AG04450 (cell line): ENCODE data around the gene HIF1A. TPM values are rescaled to one million over a fixed set of nuclear protein-coding genes. Genes with fewer than 3 reads are reported as not detected.

Experiments
- CTCF ChIA-PET: fragments of 300-600, 350-600 bp; formaldehyde crosslinking; extraction: SDS; loops from one replicate; lab custom pipeline; 2022; ENCODE audit warnings: antibody characterized with exemption, inconsistent platforms; lab: Charles Lee
- POLR2A ChIA-PET: fragments of 350-600 bp; formaldehyde crosslinking; extraction: SDS; loops from one replicate; lab custom pipeline; 2021; ENCODE audit warnings: antibody characterized with exemption, inconsistent platforms; lab: Yijun Ruan, JAX
- DNase-seq: peaks from one replicate; pipeline ENCODE4 v3.0.0-alpha.2; 2011; ENCODE audit warnings: low read depth, low spot score
- H3K27ac ChIP-seq: one replicate; pipeline ENCODE4 v1.5.1; 2012; ENCODE audit warnings: low read depth, low read length, control low read depth
- H3K27me3 ChIP-seq: one replicate; pipeline ENCODE4 v1.6.0; 2012; ENCODE audit warnings: low read length; ENCODE audit not compliant: control insufficient read depth, insufficient read depth
- H3K4me3 ChIP-seq: 2 replicates; pipeline ENCODE4 v1.5.1; 2011; ENCODE audit warnings: mild to moderate bottlenecking, low read depth, low read length, control low read depth
- H3K9me3 ChIP-seq: 2 replicates; pipeline ENCODE4 v1.5.1; 2012; ENCODE audit warnings: low read length; ENCODE audit not compliant: control insufficient read depth, insufficient read depth
- CTCF ChIP-seq: IDR thresholded peaks from 2 replicates; pipeline ENCODE4 v1.5.1; 2011; ENCODE audit warnings: low read depth, low read length, control low read depth, inconsistent platforms
- polyA plus RNA-seq: library from polyadenylated mRNA; depleted of rRNA; stranded (reverse); fragments of >200 nt; gene quantifications from 2 replicates; pipeline ENCODE4 v1.2.3, GENCODE V29; 2011

The HIF1A gene
- polyA plus RNA-seq, 1 experiment, result 210 TPM

GRCh38 chr14:61698206-61698980, 3.1 kb downstream of the HIF1A start:
- ChIA-PET CTCF (interaction anchor here (0.6 to 2.6 kb wide), 7 partner anchors 139 to 244 kb away, joined by 3 to 11 read pairs (median 4); no protein-coding TSS in a partner anchor), POLR2A (no interaction called here)
- no peak overlapping the region for H3K27ac ChIP-seq
- no peak for TF ChIP-seq CTCF
- H3K9me3 ChIP-seq, result no peaks in the 10 kb centered on the region
- H3K27me3 ChIP-seq, result no peaks in the 10 kb centered on the region
- peak overlapping the region; percentile 83 for H3K4me3 ChIP-seq
- DNase-seq, result no peak

GRCh38 chr14:61699027-61699426, 3.7 kb downstream of the HIF1A start:
- POLR2A ChIA-PET, result no interaction called here

GRCh38 chr14:61700104-61700886, 5.0 kb downstream of the HIF1A start:
- no peak overlapping the region for H3K27ac ChIP-seq
- no peaks in the 10 kb centered on the region for H3K9me3 ChIP-seq
- DNase-seq, result no peak
- peak overlapping the region; percentile 83 for H3K4me3 ChIP-seq
- POLR2A ChIA-PET, result no interaction called here
- no peaks in the 10 kb centered on the region for H3K27me3 ChIP-seq
- TF ChIP-seq CTCF, result no peak
- CTCF ChIA-PET, result interaction anchor here (0.6 kb wide), 1 partner anchor 31 kb away, joined by 3 read pairs; no protein-coding TSS in a partner anchor

More at GRCh38 chr14:61699027-61699426, 3.7 kb downstream of the HIF1A start:
- CTCF ChIA-PET, result interaction anchor here (0.6 to 2.6 kb wide), 5 partner anchors 29 to 244 kb away, joined by 3 to 11 read pairs (median 4); no protein-coding TSS in a partner anchor
- no peak for TF ChIP-seq CTCF
- no peaks in the 10 kb centered on the region for H3K27me3 ChIP-seq
- H3K27ac ChIP-seq, result no peak overlapping the region
- H3K4me3 ChIP-seq, result peak overlapping the region; percentile 83
- H3K9me3 ChIP-seq, result no peaks in the 10 kb centered on the region
- DNase-seq, result no peak

GRCh38 chr14:61701946-61702345, 6.6 kb downstream of the HIF1A start:
- Histone ChIP-seq H3K27me3 (no peaks in the 10 kb centered on the region), H3K9me3 (no peaks in the 10 kb centered on the region), H3K27ac (no peak overlapping the region), H3K4me3 (no peak overlapping the region)
- ChIA-PET CTCF (interaction anchor here (1.0 to 1.6 kb wide), 3 partner anchors 11 to 241 kb away, joined by 3 to 4 read pairs (median 3); no protein-coding TSS in a partner anchor), POLR2A (interaction anchor here (0.7 kb wide), 1 partner anchor 12 kb away, joined by 10 read pairs; no protein-coding TSS in a partner anchor)
- no peak for DNase-seq
- TF ChIP-seq CTCF, result no peak
